Progenitor cell of endocrine pancreas (in vitro differentiated cells): ENCODE data around the gene TSPAN15. TPM values are rescaled to one million over a fixed set of nuclear protein-coding genes. Genes with fewer than 3 reads are reported as not detected.

ENCODE experiments used
- DNase-seq: peaks from one replicate; pipeline ENCODE4 v3.0.0; 2021; ENCODE audit warnings: low spot score; ENCODE audit not compliant: unreplicated experiment
- H3K27ac Mint-ChIP-seq: 2 replicates; pipeline ENCODE4 v1.8.0; 2021; ENCODE audit warnings: mild to moderate bottlenecking, moderate library complexity, mixed read lengths
- H3K27me3 Mint-ChIP-seq: 2 replicates; pipeline ENCODE4 v1.8.0; 2021; ENCODE audit warnings: mixed read lengths
- H3K36me3 Mint-ChIP-seq: 2 replicates; pipeline ENCODE4 v1.8.0; 2022; ENCODE audit warnings: mixed read lengths; ENCODE audit not compliant: insufficient read depth
- H3K4me1 Mint-ChIP-seq: 2 replicates; pipeline ENCODE4 v1.8.0; 2021; ENCODE audit warnings: low read depth, mixed read lengths
- H3K4me3 Mint-ChIP-seq: 2 replicates; pipeline ENCODE4 v1.8.0; 2021; ENCODE audit warnings: low read depth, mild to moderate bottlenecking, moderate library complexity, mixed read lengths
- H3K9me3 Mint-ChIP-seq: 2 replicates; pipeline ENCODE4 v1.8.0; 2021; ENCODE audit warnings: low read depth, mixed read lengths
- CTCF ChIP-seq: fragments of 200-600 bp; sonication (generic); IDR thresholded peaks from one replicate; pipeline ENCODE4 v1.5.0; 2021; ENCODE audit warnings: antibody characterized with exemption, mild to moderate bottlenecking; ENCODE audit not compliant: unreplicated experiment
- total RNA-seq: library from RNA; stranded (reverse); gene quantifications from 2 replicates; pipeline ENCODE4 v1.2.1, GENCODE V29; 2021

The TSPAN15 gene
- total RNA-seq, 1 donor from 2014 or later, result 14.7 TPM

GRCh38 chr10:69434169-69434568, 17.1 kb upstream of the TSPAN15 start:
- no peaks in the 10 kb centered on the region for H3K9me3 Mint-ChIP-seq
- H3K4me1 Mint-ChIP-seq, result peaks cover 3% of the 10 kb centered on the region
- no peaks in the 10 kb centered on the region for H3K36me3 Mint-ChIP-seq
- no peak overlapping the region for H3K27ac Mint-ChIP-seq
- DNase-seq, result no peak
- TF ChIP-seq CTCF, result no peak
- H3K4me3 Mint-ChIP-seq, result no peak overlapping the region
- peaks cover 14% of the 10 kb centered on the region for H3K27me3 Mint-ChIP-seq

GRCh38 chr10:69434926-69435325, 16.3 kb upstream of the TSPAN15 start:
- no peak overlapping the region for H3K4me3 Mint-ChIP-seq
- H3K27ac Mint-ChIP-seq, result no peak overlapping the region
- H3K36me3 Mint-ChIP-seq, result no peaks in the 10 kb centered on the region
- peaks cover 6% of the 10 kb centered on the region for H3K4me1 Mint-ChIP-seq
- H3K9me3 Mint-ChIP-seq, result no peaks in the 10 kb centered on the region
- no peak for DNase-seq
- peaks cover 14% of the 10 kb centered on the region for H3K27me3 Mint-ChIP-seq
- TF ChIP-seq CTCF, result no peak

- no peak overlapping the region for H3K27ac Mint-ChIP-seq
- H3K27me3 Mint-ChIP-seq, result peaks cover 14% of the 10 kb centered on the region
- no peaks in the 10 kb centered on the region for H3K9me3 Mint-ChIP-seq
- peaks cover 8% of the 10 kb centered on the region for H3K4me1 Mint-ChIP-seq
- H3K36me3 Mint-ChIP-seq, result no peaks in the 10 kb centered on the region
- no peak for TF ChIP-seq CTCF
- no peak overlapping the region for H3K4me3 Mint-ChIP-seq
- DNase-seq, result no peak
Measured at GRCh38 chr10:69435966-69436520, 15.2 kb upstream of the TSPAN15 start.

GRCh38 chr10:69437321-69438259, 13.7 kb upstream of the TSPAN15 start:
- no peak for TF ChIP-seq CTCF
- Mint-ChIP-seq H3K9me3 (no peaks in the 10 kb centered on the region), H3K36me3 (no peaks in the 10 kb centered on the region), H3K4me3 (no peak overlapping the region), H3K27me3 (peaks cover 18% of the 10 kb centered on the region), H3K27ac (no peak overlapping the region), H3K4me1 (peaks cover 8% of the 10 kb centered on the region)
- DNase-seq, result no peak

GRCh38 chr10:69438536-69439349, 12.5 kb upstream of the TSPAN15 start:
- peak overlapping the region; percentile 13 for H3K27ac Mint-ChIP-seq
- H3K4me3 Mint-ChIP-seq, result no peak overlapping the region
- H3K4me1 Mint-ChIP-seq, result peaks cover 8% of the 10 kb centered on the region
- no peaks in the 10 kb centered on the region for H3K9me3 Mint-ChIP-seq
- H3K36me3 Mint-ChIP-seq, result no peaks in the 10 kb centered on the region
- no peak for TF ChIP-seq CTCF
- no peak for DNase-seq
- peaks cover 18% of the 10 kb centered on the region for H3K27me3 Mint-ChIP-seq
